H1 (cell line): ENCODE measurements around the gene PYGB. TPM values are rescaled to one million over a fixed set of nuclear protein-coding genes. Genes with fewer than 3 reads are reported as not detected.

Experiments used
- CTCF ChIA-PET: fragments of 300-600 bp; sonication (Branson Sonifier 250); formaldehyde crosslinking; loops from one replicate; lab custom pipeline; 2021; ENCODE audit not compliant: partially characterized antibody; lab: Charles Lee
- POLR2A ChIA-PET: fragments of 300-600 bp; sonication (Branson Sonifier 250); formaldehyde crosslinking; loops from one replicate; lab custom pipeline; 2021; ENCODE audit warnings: inconsistent platforms; ENCODE audit not compliant: partially characterized antibody; lab: Charles Lee
- DNase-seq, 2 experiments: peaks; one replicate each; pipeline versions ENCODE4 v3.0.0 to v3.0.0-alpha.2; 2010 to 2022; ENCODE audit warnings: low spot score in 2 of 2, low read depth in 1 of 2, mixed read lengths in 1 of 2
- FAIRE-seq: peaks from 2 replicates; lab custom pipeline; 2011; peaks lifted over from hg19 to GRCh38; lab: Jason Lieb, UNC
- H2AFZ ChIP-seq: 2 replicates; pipeline ENCODE4 v1.8.1; 2012; ENCODE audit warnings: low read length, inconsistent platforms
- H2AK5ac ChIP-seq: 2 replicates; pipeline ENCODE4 v1.6.1; 2013; ENCODE audit warnings: low read depth, low read length
- H2BK120ac ChIP-seq: replicated peaks from 2 replicates; pipeline ENCODE3; 2013; ENCODE audit warnings: low read depth, low read length, inconsistent platforms
- H2BK12ac ChIP-seq: 2 replicates; pipeline ENCODE4 v1.6.1; 2013; ENCODE audit warnings: low read depth, low read length
- H2BK15ac ChIP-seq: 2 replicates; pipeline ENCODE4 v1.6.1; 2013; ENCODE audit warnings: low read length
- H2BK20ac ChIP-seq: 2 replicates; pipeline ENCODE4 v1.6.1; 2013; ENCODE audit warnings: low read length
- H2BK5ac ChIP-seq: 2 replicates; pipeline ENCODE4 v1.6.1; 2013; ENCODE audit warnings: low read depth, low read length
- H3K14ac ChIP-seq: 2 replicates; pipeline ENCODE4 v1.6.1; 2013; ENCODE audit warnings: inconsistent platforms; ENCODE audit not compliant: insufficient read length
- H3K18ac ChIP-seq: 2 replicates; pipeline ENCODE4 v1.6.1; 2013; ENCODE audit warnings: low read length; ENCODE audit errors: extremely low read depth
- H3K23ac ChIP-seq: 2 replicates; pipeline ENCODE4 v1.6.1; 2013; ENCODE audit warnings: inconsistent platforms; ENCODE audit not compliant: insufficient read length
- H3K23me2 ChIP-seq: 2 replicates; pipeline ENCODE4 v1.6.1; 2013; ENCODE audit warnings: low read depth, low read length
- H3K27ac ChIP-seq: 2 replicates; pipeline ENCODE4 v1.6.1; 2011; ENCODE audit warnings: low read depth, low read length, inconsistent platforms
- H3K27me3 ChIP-seq, 4 experiments: replicated peaks in 1 of 4; 1 replicate in 1 of 4; 2 replicates in 3 of 4; pipeline versions ENCODE4 v1.6.1 to v1.8.1; 2011 to 2013; ENCODE audit warnings: low read length in 3 of 4, mild to moderate bottlenecking in 3 of 4, inconsistent platforms in 2 of 4, mixed read lengths in 2 of 4, moderate library complexity in 1 of 4; ENCODE audit not compliant: control insufficient read depth in 3 of 4, insufficient read depth in 3 of 4; ENCODE audit errors: extremely low read depth in 1 of 4
- H3K36me3 ChIP-seq, 4 experiments: 2 replicates each; pipeline versions ENCODE4 v1.6.1 to v1.8.1; 2011 to 2013; ENCODE audit warnings: mild to moderate bottlenecking in 4 of 4, low read length in 3 of 4, moderate library complexity in 2 of 4, control low read depth in 1 of 4, inconsistent platforms in 1 of 4; ENCODE audit not compliant: insufficient read depth in 4 of 4, control insufficient read depth in 2 of 4
- H3K4ac ChIP-seq: replicated peaks from 2 replicates; pipeline ENCODE3; 2013; ENCODE audit warnings: low read length, low read depth, mixed read lengths, inconsistent platforms; ENCODE audit not compliant: insufficient read length
- H3K4me1 ChIP-seq, 4 experiments: replicated peaks in 1 of 4; 1 replicate in 1 of 4; 2 replicates in 3 of 4; pipeline versions ENCODE4 v1.6.1 to v1.8.1; 2011 to 2013; ENCODE audit warnings: low read length in 3 of 4, inconsistent platforms in 2 of 4, mixed read lengths in 1 of 4; ENCODE audit not compliant: insufficient read depth in 4 of 4, control insufficient read depth in 3 of 4
- H3K4me2 ChIP-seq, 2 experiments: 2 replicates each; pipeline versions ENCODE4 v1.6.1 to v1.8.1; 2011 to 2013; ENCODE audit warnings: low read depth in 2 of 2, low read length in 2 of 2, control low read depth in 1 of 2, inconsistent platforms in 1 of 2, mild to moderate bottlenecking in 1 of 2; ENCODE audit not compliant: insufficient read depth in 1 of 2
- H3K4me3 ChIP-seq, 4 experiments: fragments of 200-600, 300-600 bp in 1 of 4; sonication (generic), shearing (Covaris generic), sonication (Bioruptor Twin) in 1 of 4; 2 replicates each; pipeline versions ENCODE4 v1.5.1 to v1.8.1; 2011 to 2016; ENCODE audit warnings: low read length in 4 of 4, low read depth in 3 of 4, control low read depth in 2 of 4, inconsistent platforms in 2 of 4, mild to moderate bottlenecking in 2 of 4, mixed read lengths in 1 of 4, moderate library complexity in 1 of 4; ENCODE audit not compliant: insufficient read depth in 2 of 4; ENCODE audit errors: extremely low read depth in 1 of 4
- H3K56ac ChIP-seq: replicated peaks from 2 replicates; pipeline ENCODE3; 2013; ENCODE audit warnings: low read depth, mild to moderate bottlenecking, mixed read lengths, low read length, inconsistent platforms; ENCODE audit not compliant: insufficient read length
- H3K79me1 ChIP-seq: 2 replicates; pipeline ENCODE4 v1.6.1; 2013; ENCODE audit warnings: low read depth, low read length, control low read depth
- H3K79me2 ChIP-seq, 2 experiments: 2 replicates each; pipeline versions ENCODE4 v1.6.1 to v1.8.1; 2012 to 2013; ENCODE audit warnings: low read length in 2 of 2, mild to moderate bottlenecking in 2 of 2, inconsistent platforms in 1 of 2; ENCODE audit not compliant: insufficient read depth in 2 of 2, control insufficient read depth in 1 of 2
- H3K9ac ChIP-seq, 4 experiments: replicated peaks in 1 of 4; 1 replicate in 1 of 4; 2 replicates in 3 of 4; pipeline versions ENCODE4 v1.6.1 to v1.8.1; 2011 to 2013; ENCODE audit warnings: low read depth in 3 of 4, low read length in 3 of 4, control low read depth in 2 of 4, mild to moderate bottlenecking in 2 of 4, moderate library complexity in 2 of 4, inconsistent platforms in 1 of 4; ENCODE audit errors: extremely low read depth in 1 of 4
- H3K9me3 ChIP-seq, 2 experiments: 2 replicates each; pipeline versions ENCODE4 v1.6.1 to v1.8.1; 2012 to 2013; ENCODE audit warnings: mild to moderate bottlenecking in 2 of 2, moderate library complexity in 2 of 2, control low read depth in 1 of 2, inconsistent platforms in 1 of 2, low read depth in 1 of 2, low read length in 1 of 2, mixed read lengths in 1 of 2; ENCODE audit not compliant: insufficient read depth in 2 of 2
- H4K20me1 ChIP-seq, 2 experiments: replicated peaks in 1 of 2; 2 replicates each; pipeline versions ENCODE3 to v1.8.1; 2011 to 2013; ENCODE audit warnings: inconsistent platforms in 2 of 2, low read length in 2 of 2, mild to moderate bottlenecking in 1 of 2; ENCODE audit not compliant: insufficient read depth in 2 of 2, control insufficient read depth in 1 of 2
- H4K5ac ChIP-seq: 2 replicates; pipeline ENCODE4 v1.6.1; 2013; ENCODE audit warnings: low read length, low read depth, mixed read lengths, inconsistent platforms; ENCODE audit not compliant: insufficient read length
- H4K8ac ChIP-seq: 2 replicates; pipeline ENCODE4 v1.8.0; 2013; ENCODE audit warnings: mild to moderate bottlenecking, moderate library complexity, low read length, inconsistent platforms; ENCODE audit not compliant: insufficient read depth; ENCODE audit errors: extremely low read depth
- H4K91ac ChIP-seq: replicated peaks from 2 replicates; pipeline ENCODE3; 2013; ENCODE audit warnings: low read length, mixed read lengths, inconsistent platforms; ENCODE audit not compliant: insufficient read length
- CEBPB ChIP-seq: IDR thresholded peaks from 2 replicates; pipeline ENCODE4 v1.6.1; 2012; ENCODE audit warnings: low read depth, low read length
- HDAC2 ChIP-seq, 2 experiments: fragments of 300-600 bp in 1 of 2; sonication (generic) in 1 of 2; IDR thresholded peaks; 2 replicates each; pipeline ENCODE4 v1.6.1; 2011 to 2012; ENCODE audit warnings: low read depth in 2 of 2, low read length in 2 of 2, mild to moderate bottlenecking in 2 of 2, moderate library complexity in 2 of 2, borderline replicate concordance in 1 of 2, inconsistent platforms in 1 of 2
- NANOG ChIP-seq: IDR thresholded peaks from 2 replicates; pipeline ENCODE4 v1.6.1; 2011; ENCODE audit warnings: low read length, low read depth, mild to moderate bottlenecking, inconsistent platforms; ENCODE audit not compliant: insufficient read depth, poor library complexity, severe bottlenecking
- SIN3A ChIP-seq, 2 experiments: IDR thresholded peaks in 1 of 2; conservative IDR thresholded peaks in 1 of 2; 2 replicates each; pipeline ENCODE4 v1.6.1; 2011 to 2012; ENCODE audit warnings: low read length in 2 of 2, improper control_type of control experiment in 1 of 2, low read depth in 1 of 2, mild to moderate bottlenecking in 1 of 2
- WGBS, 2 experiments: shearing (Covaris generic) in 1 of 2; methylation state at CpG; one replicate each; pipeline versions ENCODE4 v1.1.6 to v1.1.7; 2013 to 2015; ENCODE audit warnings: low lambda C conversion rate in 2 of 2, mixed read lengths in 2 of 2, inconsistent platforms in 1 of 2, low coverage in 1 of 2, missing lambda C conversion rate in 1 of 2; ENCODE audit not compliant: insufficient replicate concordance in 2 of 2, insufficient coverage in 1 of 2, insufficient read length in 1 of 2; ENCODE audit errors: extremely low coverage in 1 of 2, missing lambda C conversion rate in 1 of 2; 5-methylcytosine and 5-hydroxymethylcytosine counted together
- polyA plus RNA-seq, 7 experiments: library from polyadenylated mRNA; depleted of rRNA in 3 of 7; stranded (reverse) in 5 of 7; unstranded in 2 of 7; fragments of >200 nt in 5 of 7; fragments of 200-250 nt in 2 of 7; gene quantifications; 1 replicate in 5 of 7; 2 replicates in 1 of 7; 4 replicates in 1 of 7; pipeline versions ENCODE4 v1.2.1 to v1.2.3, GENCODE V29; 2011 to 2013; ENCODE audit warnings: missing spikeins in 2 of 7, mixed read lengths in 2 of 7
- total RNA-seq: library from RNA; stranded (reverse); fragmentation: NEBNext Ultra II Directional; extraction: Animal tissue kit (Norgen Biotek cat#: 25700); gene quantifications from 2 replicates; pipeline ENCODE4 v1.2.1, GENCODE V29; 2021

The PYGB gene
- total and polyA plus RNA-seq, 2 of the 8 experiments (the other 6 are each of a cell fraction or from before 2014, with no cell fraction given) = 26.6 to 56.0 TPM

- Histone ChIP-seq H3K36me3 (peaks cover 2 to 28% (median 14%) of the 10 kb centered on the region in 4 experiments; a peak in 6 of 8 replicates), H3K18ac (no peak overlapping the region), H3K4me2 (no peak overlapping the region), H2BK5ac (no peak overlapping the region), H3K23me2 (no peaks in the 10 kb centered on the region), H3K4ac (no peak overlapping the region), H2BK20ac (no peak overlapping the region), H2AFZ (no peak overlapping the region), H3K9ac (no peak overlapping the region), H2AK5ac (no peak overlapping the region), H2BK12ac (no peak overlapping the region), H3K56ac (no peak overlapping the region), H4K20me1 (peaks cover 4 to 9% of the 10 kb centered on the region in 2 experiments), H3K4me1 (no peaks in the 10 kb centered on the region), H4K8ac (no peak overlapping the region), H3K27ac (no peak overlapping the region), H3K79me1 (no peaks in the 10 kb centered on the region; the same call in 1 of the 2 replicates), H3K79me2 (no peaks in the 10 kb centered on the region), H4K91ac (no peak overlapping the region), H2BK120ac (no peak overlapping the region), H3K4me3 (no peak overlapping the region), H3K9me3 (no peaks in the 10 kb centered on the region), H2BK15ac (no peak overlapping the region), H4K5ac (no peak overlapping the region), H3K14ac (no peak overlapping the region), H3K27me3 (no peaks in the 10 kb centered on the region), H3K23ac (no peak overlapping the region)
- 93% methylated on average over 24 of the region's 26 CpGs; no CpG with 5 or more reads in 1 of the 2 experiments for WGBS, 2 experiments
- no peak for FAIRE-seq
- no peak for TF ChIP-seq HDAC2 (IDR thresholded peaks at IDR 0.05; ENCODE audit: borderline replicate concordance in 1 of 2, low read depth in 2 of 2, low read length in 2 of 2)
- no peak for TF ChIP-seq CEBPB
- TF ChIP-seq NANOG = no peak
- TF ChIP-seq SIN3A (conservative IDR thresholded peaks at IDR 0.05 in 1 of 2, IDR thresholded peaks at IDR 0.05 in 1 of 2; ENCODE audit: low read depth in 1 of 2, low read length in 2 of 2) = no peak
- peak in 1 of 2 experiments; percentile 29 for DNase-seq
- POLR2A ChIA-PET = interaction anchor here (2.2 kb wide), 1 partner anchor 10 kb away, joined by 5 read pairs; no protein-coding TSS in a partner anchor
- CTCF ChIA-PET = interaction anchor here (1.1 to 5.1 kb wide), 2 partner anchors 16 to 64 kb away, joined by 4 to 30 read pairs; no protein-coding TSS in a partner anchor
These were observed 30.9 kb downstream of the PYGB start for GRCh38 chr20:25278636-25279361.
